M059J (cell line): Measurements from ENCODE around the gene ABCB1. TPM values are rescaled to one million over a fixed set of nuclear protein-coding genes. Genes with fewer than 3 reads are reported as not detected.
"Not testable (repeated sequence)": the region's sequence is repeated elsewhere in the genome, so short reads cannot be mapped to it uniquely, and the experiment has no call there.

Experiments
- DNase-seq: peaks from one replicate; pipeline ENCODE4 v3.0.0-alpha.2; 2012; ENCODE audit warnings: low read depth
- total RNA-seq: library from RNA; depleted of rRNA; stranded (reverse); fragments of >200 nt; shearing (Covaris generic); gene quantifications from 2 replicates; pipeline ENCODE4 v1.2.3, GENCODE V29; 2014

Gene ABCB1
- total RNA-seq, 1 experiment from 2014 or later: 5.6 TPM

GRCh38 chr7:87575521-87575920, 25.2 kb downstream of the ABCB1 start:
- peak; percentile 84 for DNase-seq

DNA sequence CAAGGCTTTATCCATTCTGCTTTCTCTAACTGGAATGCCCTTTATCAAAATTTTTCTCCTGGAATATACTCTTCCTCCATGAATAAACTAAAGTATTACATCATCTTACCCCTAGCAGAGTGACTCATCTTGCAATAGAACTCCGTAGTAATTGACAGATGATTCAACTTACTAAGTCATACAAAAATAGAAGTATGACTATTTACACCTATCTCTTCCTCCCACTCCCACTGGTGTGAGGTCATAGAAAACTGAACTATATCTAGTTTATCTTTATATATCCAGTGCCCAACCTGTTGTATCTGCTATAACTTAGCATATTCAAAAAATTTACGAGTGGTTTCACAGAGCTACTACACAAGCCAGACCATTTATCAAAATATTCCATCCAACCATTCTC, 26.1 kb downstream of the ABCB1 start:
- DNase-seq: peak; percentile 81

DNA sequence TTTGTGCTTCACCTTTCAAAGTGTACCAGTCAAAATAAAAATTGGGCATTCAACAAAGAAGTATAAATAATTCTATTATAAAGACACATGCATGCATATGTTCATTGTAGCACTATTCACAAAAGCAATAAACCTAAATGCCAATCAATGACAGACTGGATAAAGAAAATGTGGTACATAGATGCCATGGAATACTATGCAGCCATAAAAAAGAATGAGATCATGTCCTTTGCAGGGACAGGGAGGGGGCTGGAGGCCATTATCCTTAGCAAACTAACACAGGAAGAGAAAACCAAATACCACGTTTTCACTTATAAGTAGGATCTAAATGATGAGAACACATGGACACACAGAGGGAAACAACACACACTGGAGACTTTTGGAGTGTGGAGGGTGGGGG, 28.2 kb downstream of the ABCB1 start:
- DNase-seq: not testable (repeated sequence)

DNA sequence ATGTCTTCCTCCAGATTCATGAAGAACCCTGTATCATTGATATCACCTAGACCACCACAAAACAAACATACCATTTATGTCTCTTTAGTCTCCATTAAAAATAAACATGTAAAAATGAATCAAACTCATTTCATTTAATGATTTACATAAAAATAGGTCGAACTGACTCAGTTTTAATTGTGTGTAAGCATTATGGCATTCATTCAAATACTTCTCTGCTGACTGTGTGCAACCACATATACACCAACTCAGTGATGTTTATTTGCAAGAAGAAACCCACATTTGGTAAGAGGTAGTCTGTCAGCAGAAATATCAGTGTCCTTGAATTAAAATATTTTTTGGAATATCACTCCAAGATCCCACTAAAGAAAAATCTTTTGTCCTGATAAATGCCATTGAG, 30.5 kb downstream of the ABCB1 start:
- peak; percentile 90 for DNase-seq

DNA sequence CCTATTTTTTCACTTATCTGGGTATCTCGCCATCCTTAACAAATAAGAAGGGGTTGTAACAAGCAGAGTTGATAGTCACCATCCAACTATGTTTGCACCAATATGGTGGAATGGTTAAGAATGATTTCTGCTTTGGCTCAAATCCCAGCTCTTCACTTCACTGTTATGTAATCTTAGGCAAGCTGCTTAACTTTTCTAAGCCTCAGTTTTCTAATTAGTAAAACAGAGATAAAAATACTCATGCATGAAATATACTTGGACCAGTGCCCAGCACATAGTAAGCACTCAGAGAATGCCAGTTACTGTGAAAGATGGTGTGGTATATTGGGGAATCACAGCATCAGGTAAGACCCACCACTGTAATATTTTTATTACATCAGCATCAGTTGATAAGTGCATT, 33.6 kb downstream of the ABCB1 start:
- DNase-seq: peak; percentile 53

GRCh38 chr7:87566311-87566900, 34.3 kb downstream of the ABCB1 start:
- DNase-seq: no peak

GRCh38 chr7:87565877-87566276, 34.8 kb downstream of the ABCB1 start:
- DNase-seq: no peak

- DNase-seq: peak; percentile 52
These were observed 36.3 kb downstream of the ABCB1 start for GRCh38 chr7:87564296-87564963.

GRCh38 chr7:87561702-87562101, 39.0 kb downstream of the ABCB1 start:
- no peak for DNase-seq

DNA sequence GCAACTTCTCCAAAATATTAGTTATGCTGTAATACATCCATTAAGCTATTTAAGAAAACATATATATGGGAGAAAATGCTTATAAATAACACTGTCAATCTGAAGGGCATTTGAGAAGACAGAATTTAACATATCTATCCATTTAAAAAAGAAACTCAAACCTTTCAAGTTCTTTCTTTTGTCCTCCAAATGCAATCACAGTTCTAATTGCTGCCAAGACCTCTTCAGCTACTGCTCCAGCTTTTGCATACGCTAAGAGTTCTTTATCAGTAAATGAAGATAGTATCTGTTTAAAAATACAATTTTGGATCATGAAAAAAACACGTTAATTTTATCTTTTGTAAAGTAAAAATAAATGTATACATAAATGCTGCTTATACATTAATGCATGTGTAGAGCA, 39.6 kb downstream of the ABCB1 start:
- DNase-seq: no peak

DNA sequence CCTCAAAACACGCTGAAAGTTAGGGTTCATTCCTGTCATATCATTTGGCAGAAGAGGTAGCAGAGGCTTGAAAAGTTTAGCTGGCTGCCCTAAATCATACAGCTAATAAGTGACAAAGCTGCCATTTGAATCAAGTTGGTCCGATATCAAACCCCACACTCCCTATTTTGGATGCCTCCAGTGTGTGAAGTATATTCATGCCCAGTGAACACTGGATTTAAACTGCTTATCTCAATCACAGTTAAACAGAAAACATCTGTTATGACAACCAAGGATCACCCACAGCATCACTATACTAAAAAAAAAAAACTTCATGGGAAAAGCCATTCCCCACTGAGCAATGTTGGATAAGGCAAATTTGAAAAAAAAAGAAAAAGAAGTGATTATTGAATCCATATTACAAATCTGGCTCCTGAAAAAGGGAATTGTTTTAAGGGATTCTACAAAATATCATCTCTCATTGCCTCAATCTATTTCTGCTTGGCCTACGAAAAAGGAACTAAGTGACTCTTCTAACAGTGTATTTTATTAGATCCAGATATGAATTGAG, 48.3 kb downstream of the ABCB1 start:
- no peak for DNase-seq

- no peak for DNase-seq
These were observed 52.4 kb downstream of the ABCB1 start for GRCh38 chr7:87548123-87548919.

GRCh38 chr7:87545760-87546159, 54.9 kb downstream of the ABCB1 start:
- DNase-seq: no peak

GRCh38 chr7:87543623-87544022, 57.1 kb downstream of the ABCB1 start:
- DNase-seq: no peak

DNA sequence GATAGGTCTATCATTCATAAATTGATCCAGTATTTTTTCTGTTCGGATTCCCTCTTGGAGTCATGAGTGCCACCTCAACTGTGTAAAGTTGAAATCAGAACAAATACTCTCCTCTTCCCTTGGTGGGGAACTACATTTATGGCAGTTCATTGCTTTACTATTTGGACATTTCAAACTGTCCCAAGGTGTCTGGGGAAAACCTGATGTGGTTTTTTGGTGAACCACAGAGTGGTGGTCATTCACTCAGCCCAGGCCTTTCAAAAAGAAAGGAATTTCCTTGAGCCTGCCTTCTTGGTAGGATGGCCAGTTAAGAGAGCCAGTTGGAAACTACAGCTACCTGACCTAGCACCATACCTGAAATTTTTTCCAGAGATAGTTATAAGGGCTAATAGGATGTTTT, 59.0 kb downstream of the ABCB1 start:
- DNase-seq: peak; percentile 24

- no peak for DNase-seq
These were observed 62.6 kb downstream of the ABCB1 start for GRCh38 chr7:87538052-87538451.

DNA sequence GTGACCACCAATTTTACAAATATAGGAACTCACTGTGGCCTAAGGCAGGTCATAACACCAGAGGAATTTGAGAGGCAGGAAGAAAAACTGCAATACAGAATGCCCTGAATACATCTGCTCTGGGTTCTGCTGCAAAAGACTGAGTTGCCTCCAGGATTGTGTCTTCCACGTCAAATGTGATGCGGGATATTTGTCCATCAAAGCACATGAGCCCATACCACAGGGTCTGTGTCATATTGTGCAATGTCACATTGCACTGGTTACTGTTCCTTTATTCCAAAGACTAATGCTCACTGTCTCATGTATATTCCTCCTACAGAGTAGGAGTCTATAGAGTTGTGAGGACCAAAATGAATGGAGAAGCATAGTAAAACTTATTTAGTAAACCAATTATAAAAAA, 66.6 kb downstream of the ABCB1 start:
- DNase-seq: no peak

DNA sequence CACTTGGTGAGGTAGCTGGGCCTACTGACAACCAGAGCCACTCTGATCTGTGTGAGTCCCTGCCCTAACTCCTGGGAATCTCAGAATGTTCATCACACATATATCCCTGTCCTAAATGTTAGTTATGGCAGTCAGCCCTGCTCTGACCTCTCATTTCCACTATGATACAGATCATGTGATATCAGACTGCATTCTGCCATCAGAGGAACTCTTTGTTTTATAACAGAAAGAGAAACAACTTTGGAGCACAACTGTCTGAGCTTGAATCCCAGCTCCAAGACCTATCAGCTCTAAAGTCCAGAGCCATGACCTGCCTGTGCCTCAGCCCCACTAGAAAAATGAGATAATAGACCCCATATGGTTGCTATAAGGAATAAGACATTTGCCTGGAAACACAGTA, 70.6 kb downstream of the ABCB1 start:
- no peak for DNase-seq

GRCh38 chr7:87528730-87529129, 72.0 kb downstream of the ABCB1 start:
- DNase-seq: no peak

DNA sequence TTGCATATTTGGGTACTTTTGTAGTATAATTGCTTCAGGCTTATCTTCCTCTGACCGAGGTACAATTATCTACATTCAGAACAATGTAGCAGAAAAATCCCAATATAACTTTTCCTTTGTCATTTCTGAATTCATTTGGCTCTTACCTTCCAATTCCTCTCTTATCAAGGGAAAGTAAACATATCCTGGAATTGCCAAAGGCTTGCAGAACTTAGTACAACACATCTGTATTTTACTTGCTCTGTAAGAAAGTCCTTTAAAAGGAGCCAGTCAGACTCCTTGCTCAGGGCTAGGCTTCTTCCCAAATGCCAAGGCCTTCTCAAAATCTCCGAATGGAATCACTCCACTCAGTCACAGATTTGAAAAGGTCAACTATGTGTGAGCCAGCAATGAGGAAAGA, 81.9 kb downstream of the ABCB1 start:
- no peak for DNase-seq

GRCh38 chr7:87517891-87518290, 82.8 kb downstream of the ABCB1 start:
- no peak for DNase-seq

DNA sequence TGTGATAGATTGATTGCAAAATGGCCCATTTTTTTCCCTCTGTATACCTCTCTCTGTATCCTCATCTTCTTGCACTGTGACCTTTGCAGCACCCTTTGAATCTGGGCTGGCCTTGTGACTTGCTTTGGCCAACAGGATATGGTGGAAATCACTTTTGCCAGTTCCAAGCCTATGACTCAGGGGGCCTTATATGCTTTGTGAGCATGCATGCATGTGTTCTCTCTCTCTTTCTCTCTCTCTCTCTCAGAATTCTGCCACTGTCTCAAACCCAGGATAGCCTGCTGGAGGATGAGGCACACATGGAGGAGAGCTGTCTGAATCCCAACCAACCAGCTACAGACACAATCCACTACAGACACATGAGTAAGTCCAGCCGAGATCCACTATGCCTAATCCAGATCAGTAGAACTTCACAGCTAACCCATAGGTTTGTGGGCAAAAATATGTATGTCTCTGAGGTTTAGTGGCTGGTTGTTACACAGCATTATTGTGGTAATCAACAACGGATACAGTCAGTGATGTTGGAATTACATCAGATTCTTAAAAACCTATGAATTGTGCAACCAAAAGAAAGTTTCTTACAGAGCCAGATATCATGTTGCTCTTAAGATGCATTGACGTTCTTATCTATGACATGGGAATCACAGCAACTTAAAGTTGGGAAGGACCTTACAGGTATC, 83.4 kb downstream of the ABCB1 start:
- DNase-seq: peak; percentile 35
